Activated gamma-delta T cell (primary cell): ENCODE results near the gene ABCF3.

Source experiments
- DNase-seq: peaks from one replicate; lab custom pipeline; 2025; lab: John Stamatoyannopoulos, UW

ABCF3 gene

DNA sequence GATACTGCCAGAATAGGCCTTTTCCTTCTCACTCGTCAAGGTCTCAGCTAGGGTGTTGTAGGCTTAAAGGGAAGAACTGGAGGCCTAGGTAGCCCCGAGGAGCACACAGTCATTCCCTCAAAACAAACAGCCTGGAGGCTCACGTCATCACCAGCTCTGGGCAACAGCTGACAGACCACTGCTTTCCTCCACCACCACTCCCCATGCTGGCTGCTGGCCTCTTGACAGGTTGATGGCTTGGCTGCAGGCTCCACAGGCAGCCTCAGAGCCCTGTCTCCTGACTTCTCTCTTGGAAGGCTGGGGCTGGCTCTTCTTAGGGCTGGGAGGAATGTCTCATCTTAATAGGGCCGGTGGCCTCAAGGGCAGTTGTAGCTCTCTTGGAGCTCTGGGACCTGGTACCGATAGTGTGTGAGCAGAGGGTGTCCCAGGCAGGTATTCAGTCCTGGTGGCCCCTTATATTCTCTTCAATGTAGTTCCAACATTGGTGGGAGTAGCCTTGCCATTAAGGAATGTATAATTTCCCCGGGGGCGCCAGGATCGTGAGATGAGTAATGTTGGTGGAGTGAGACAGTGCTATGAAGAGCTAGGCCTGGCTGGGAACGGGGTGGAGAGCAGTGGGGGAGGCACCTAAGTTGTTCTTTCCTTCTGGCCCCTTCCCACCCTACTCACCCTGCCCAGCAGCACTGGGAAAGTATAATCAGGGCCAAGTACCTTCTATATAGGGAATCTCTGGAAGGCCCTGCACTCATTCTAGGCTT is 17.5 kb upstream of the ABCF3 start:
- DNase-seq, result no peak

DNA sequence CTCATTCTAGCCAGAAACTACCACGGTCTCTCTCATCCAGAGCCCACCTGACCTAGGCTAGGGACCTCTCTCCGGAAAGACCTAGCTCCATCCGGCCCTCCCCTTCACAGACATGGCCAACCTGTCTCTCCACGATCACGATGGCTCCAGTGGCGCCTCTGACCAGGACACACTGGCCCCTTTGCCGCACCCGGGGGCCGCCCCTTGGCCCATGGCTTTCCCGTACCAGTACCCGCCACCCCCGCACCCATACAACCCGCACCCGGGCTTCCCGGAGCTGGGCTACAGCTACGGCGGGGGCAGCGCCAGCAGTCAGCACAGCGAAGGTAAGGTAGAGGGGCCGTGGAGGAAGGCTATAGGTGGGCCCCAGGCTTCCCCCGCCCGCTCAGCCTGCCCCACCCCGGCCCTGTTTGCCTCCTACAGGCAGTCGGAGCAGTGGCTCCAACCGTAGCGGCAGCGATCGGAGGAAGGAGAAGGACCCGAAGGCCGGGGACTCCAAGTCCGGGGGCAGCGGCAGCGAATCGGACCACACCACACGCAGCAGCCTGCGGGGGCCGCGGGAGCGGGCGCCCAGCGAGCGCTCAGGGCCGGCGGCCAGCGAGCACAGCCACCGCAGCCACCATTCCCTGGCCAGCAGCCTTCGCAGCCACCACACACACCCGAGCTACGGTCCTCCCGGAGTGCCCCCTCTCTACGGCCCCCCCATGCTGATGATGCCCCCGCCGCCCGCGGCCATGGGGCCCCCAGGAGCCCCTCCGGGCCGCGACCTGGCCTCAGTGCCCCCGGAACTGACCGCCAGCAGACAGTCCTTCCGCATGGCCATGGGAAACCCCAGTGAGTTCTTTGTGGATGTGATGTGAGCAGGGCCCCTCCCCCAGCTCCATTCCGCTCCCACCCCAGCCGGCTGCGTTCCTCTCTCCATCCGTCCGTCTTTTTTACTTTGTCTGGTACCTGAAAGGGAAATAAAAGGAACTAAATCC is 15.8 kb upstream of the ABCF3 start:
- peak; percentile 14 for DNase-seq

DNA sequence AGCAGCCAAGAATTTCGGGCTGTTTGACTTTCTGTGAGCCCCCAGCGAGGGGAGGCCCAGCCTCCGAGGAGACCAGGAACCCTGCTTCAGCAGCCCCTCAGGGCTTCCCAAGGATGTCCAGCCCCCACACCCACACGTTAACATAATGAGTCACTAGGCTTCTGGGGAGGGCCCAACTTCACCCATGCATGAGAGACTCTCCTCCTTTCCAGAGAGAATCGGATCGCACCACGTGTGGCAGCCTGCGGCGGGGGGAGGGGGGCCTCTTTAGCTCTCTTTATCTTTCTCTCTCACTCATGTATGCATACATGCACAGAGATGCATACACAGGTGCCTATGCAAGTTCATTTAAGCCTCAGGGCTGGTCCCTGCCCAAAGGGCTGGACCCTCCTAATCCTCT is 14.4 kb upstream of the ABCF3 start:
- DNase-seq, result no peak

DNA sequence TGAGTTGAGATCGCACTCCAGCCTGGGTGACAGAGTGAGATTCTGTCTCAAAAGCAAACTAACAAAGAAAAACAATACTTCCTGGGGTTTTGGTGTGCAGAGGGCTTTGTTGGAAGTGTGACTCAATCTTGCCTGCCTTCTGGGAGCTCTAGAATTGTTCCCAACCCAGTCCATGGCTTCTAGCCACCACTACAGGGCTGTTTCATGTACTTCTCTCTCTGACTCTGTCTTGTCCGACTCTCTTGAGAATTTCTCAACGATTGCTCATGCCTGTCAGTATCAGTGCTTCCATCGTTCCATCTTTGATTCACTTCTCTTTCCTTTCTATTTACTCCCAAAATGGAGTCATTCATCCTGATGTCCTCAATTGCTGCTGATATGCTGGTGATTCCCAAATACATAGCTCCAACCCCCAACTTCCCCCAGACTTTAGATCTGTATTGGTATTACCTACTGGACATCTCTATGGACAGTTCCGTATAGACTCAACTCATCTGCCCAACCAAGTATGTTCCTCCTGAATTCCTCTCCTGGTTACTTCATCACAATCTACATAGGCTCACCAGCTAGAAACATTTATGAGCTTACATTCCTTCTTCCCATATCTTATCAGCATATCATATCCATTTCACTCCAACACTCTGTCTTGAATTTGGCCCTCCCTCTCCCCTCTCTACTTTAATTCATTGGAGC is 13.2 kb upstream of the ABCF3 start:
- DNase-seq, result no peak

DNA sequence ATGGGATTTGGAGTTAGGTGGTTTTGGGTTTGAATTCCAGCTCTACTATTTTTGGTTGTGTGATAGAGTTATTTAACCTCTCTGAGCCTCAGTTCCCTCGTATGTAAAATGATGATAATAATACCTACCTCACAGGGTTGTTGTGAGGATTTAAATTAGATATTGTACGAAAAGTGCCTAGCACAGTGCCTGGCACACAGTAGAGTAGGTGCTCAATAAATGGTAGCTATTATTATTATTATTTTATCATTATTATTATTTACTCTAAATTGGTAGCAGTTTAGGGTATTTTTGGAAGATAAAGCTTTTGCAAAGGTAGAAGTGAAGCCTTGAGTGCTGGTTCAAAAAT is 12.7 kb upstream of the ABCF3 start:
- DNase-seq, result no peak

- no peak for DNase-seq
Measured at GRCh38 chr3:184174284-184174645, 11.7 kb upstream of the ABCF3 start.

- peak; percentile 94 for DNase-seq
Measured at GRCh38 chr3:184174646-184175492, 11.1 kb upstream of the ABCF3 start, which contains the start of gene AP2M1. Gene AP2M1 (plus strand): TSS chr3:184174855. CDS start chr3:184176994, 2,139 bp downstream.

GRCh38 chr3:184175506-184175905 is 10.5 kb upstream of the ABCF3 start:
- DNase-seq, result no peak

- DNase-seq, result no peak
Measured at GRCh38 chr3:184175981-184176376, 10.0 kb upstream of the ABCF3 start.

- no peak for DNase-seq
Measured at GRCh38 chr3:184176377-184177330, 9.3 kb upstream of the ABCF3 start.

GRCh38 chr3:184177331-184177731 is 8.7 kb upstream of the ABCF3 start:
- no peak for DNase-seq

GRCh38 chr3:184177767-184178306 is 8.2 kb upstream of the ABCF3 start:
- DNase-seq, result no peak

- DNase-seq, result no peak
Measured at GRCh38 chr3:184178521-184179138, 7.4 kb upstream of the ABCF3 start.

DNA sequence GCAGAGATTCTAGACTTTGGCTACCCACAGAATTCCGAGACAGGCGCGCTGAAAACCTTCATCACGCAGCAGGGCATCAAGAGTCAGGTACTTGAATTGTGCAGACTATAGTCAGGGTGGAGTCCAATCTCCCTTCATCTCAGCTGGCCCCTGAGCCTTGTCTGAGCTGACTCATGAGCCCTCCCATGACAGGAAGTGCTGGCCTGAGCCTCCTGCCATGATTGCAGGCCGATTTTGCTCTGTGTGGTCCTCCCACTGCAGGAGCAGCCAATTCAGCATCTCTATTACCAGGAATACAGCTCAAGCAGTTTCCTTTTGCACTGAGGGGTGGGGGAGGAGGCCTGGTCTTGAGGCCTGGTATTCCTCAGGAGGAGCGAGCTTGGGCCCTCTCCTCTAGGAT is 5.8 kb upstream of the ABCF3 start:
- no peak for DNase-seq

- DNase-seq, result no peak
Measured at GRCh38 chr3:184181596-184181995, 4.4 kb upstream of the ABCF3 start.

GRCh38 chr3:184183679-184184078 is 2.3 kb upstream of the ABCF3 start:
- no peak for DNase-seq

DNA sequence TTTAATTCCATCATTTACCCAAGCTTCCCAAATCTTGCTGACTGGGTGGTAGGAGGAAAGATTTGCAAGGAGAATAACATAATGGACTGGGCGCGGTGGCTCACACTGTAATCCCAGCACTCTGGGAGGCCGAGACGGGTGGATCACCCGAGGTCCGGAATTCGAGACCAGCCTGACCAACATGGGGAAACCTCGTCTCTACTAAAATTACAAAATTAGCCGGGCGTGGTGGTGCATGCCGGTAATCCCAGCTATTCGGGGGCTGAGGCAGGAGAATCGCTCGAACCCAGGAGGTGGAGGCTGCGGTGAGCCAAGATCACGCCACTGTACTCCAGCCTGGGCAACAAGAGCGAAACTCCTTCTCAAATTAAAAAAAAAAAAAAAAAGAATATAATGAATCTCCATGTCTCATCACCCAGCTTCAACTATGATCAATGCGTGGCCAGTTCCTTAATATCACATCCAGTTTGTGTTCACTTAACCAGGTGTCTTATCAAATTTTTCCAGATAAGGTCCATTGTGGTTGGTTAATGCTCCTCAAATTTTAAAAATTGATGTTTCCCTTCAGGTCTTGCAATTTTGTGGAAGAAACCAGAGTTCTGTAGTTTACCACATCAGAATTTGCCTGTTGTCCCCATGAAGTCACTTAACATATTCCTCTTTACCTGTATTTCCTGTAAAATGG is 1.3 kb upstream of the ABCF3 start:
- DNase-seq, result no peak

DNA sequence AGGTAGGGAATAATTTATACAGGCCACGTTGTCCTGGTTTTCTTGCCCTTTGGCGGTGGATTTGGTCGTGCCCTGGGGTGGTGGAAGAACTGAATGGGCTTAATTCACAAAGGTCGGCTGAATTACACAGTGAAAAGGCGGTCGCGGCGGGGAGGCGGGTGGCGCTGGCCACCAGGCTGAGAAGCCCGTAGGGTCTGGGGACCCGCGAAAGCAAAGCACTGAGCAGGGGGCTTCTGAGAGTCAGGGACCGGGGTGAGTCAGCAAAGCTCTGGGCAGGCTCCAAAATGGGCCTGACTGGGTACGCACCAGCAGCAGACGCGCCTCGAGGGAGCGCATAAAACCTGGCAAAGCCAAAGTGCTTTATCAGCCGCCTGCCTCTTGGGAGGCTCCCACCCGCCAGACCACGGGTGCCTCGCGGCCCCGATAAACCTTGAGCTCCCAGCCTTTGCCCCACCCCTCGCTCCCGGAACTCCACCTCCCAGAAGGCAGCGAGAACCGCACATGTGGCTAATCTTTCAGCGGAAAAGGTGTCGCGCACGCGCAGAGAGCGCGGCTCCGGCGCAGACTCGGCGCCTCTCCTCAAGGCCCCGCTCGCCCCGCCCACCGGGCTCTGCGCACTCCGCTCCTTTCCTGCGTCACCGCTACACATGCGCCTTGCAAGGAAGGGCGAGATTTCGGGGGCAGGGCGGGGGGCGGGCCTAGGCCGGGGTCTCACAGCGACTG is 377 bp upstream of the ABCF3 start:
- peak; percentile 99 for DNase-seq

DNA sequence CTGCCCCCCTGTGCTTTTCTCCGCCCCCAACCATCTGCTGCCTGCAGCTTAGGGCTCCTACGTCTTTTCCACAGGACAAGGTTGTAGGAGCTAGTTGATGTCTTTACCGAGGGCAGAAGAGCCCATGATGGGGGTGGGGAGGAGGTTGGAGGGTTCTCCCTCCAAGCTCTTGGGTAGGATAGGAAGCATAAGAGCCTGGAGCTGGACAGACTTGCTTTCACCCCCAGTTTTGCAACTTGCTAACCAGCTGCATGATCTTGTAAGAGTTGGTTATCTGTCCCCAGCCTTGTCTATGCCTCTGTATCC is 856 bp downstream of the ABCF3 start:
- DNase-seq, result no peak
